ENCODE measurements around the gene RNF20. TPM values are rescaled to one million over a fixed set of nuclear protein-coding genes. Genes with fewer than 3 reads are reported as not detected.
A peak's percentile ranks its signal among the peaks of the same experiment; 100 is the strongest.
"Not testable (repeated sequence)": the region's sequence is repeated elsewhere in the genome, so short reads cannot be mapped to it uniquely, and the experiment has no call there.

Gene RNF20
- total RNA-seq, 6 experiments from 2014 or later: 38.3 to 43.9 (median 41.5) TPM

DNA sequence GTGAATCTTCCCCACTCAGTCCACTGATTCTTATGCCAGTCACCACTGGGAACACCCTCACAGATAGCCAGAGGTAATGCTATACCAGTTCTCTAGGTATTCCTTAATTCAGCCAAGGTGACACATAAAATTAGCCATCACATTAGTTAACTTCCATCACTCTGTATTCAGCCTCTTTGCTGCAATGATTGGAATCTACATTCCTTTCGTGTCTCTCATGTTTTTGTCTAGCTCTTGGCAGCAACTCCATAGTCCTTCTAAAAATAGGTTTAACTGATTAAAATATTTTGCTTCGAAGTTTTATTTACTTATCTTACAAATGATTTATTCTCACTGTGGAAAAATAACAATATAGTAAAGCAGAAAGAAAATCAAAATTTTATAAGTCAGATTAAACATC is 19.6 kb upstream of the RNF20 start:
- Mint-ChIP-seq H3K27me3 (ENCODE audit: insufficient read depth) (no peaks in the 10 kb centered on the region; the same call in 1 of the 2 replicates), H3K27ac (peak overlapping the region; percentile 3; the same call in 1 of the 2 replicates), H3K9me3 (no peaks in the 10 kb centered on the region), H3K4me3 (peak overlapping the region; percentile 30; the same call in 1 of the 2 replicates), H3K4me1 (ENCODE audit: low read depth) (peaks cover 51% of the 10 kb centered on the region), H3K36me3 (ENCODE audit: low read depth) (no peaks in the 10 kb centered on the region)
- TF ChIP-seq, protein P1, sequence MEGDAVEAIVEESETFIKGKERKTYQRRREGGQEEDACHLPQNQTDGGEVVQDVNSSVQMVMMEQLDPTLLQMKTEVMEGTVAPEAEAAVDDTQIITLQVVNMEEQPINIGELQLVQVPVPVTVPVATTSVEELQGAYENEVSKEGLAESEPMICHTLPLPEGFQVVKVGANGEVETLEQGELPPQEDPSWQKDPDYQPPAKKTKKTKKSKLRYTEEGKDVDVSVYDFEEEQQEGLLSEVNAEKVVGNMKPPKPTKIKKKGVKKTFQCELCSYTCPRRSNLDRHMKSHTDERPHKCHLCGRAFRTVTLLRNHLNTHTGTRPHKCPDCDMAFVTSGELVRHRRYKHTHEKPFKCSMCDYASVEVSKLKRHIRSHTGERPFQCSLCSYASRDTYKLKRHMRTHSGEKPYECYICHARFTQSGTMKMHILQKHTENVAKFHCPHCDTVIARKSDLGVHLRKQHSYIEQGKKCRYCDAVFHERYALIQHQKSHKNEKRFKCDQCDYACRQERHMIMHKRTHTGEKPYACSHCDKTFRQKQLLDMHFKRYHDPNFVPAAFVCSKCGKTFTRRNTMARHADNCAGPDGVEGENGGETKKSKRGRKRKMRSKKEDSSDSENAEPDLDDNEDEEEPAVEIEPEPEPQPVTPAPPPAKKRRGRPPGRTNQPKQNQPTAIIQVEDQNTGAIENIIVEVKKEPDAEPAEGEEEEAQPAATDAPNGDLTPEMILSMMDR (IDR thresholded peaks at IDR 0.05): no peak
- DNase-seq: peak; percentile 82

DNA sequence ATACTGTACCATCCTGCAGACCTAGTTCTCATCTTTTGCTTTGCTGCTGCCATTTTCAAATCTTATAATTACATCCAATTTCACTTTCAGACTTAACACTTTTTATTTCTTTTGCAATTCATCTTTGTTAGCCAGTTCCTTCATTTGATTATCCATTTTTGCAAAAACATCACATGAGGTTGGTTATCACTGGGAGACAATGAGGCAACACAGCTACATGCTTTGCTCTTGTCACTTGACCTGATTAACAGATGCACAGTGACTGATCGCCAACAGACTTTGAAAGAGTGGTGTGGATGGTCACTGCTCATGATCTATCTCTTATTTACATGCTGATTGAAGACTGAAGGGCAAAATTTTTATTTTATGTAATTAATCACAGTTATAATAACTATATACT is 17.0 kb upstream of the RNF20 start:
- no peaks in the 10 kb centered on the region for H3K9me3 Mint-ChIP-seq
- H3K27me3 Mint-ChIP-seq (ENCODE audit: insufficient read depth): peaks cover 2% of the 10 kb centered on the region
- TF ChIP-seq, protein P1 (IDR thresholded peaks at IDR 0.05): no peak
- H3K4me1 Mint-ChIP-seq (ENCODE audit: low read depth): peaks cover 37% of the 10 kb centered on the region
- H3K4me3 Mint-ChIP-seq: no peak overlapping the region
- H3K36me3 Mint-ChIP-seq (ENCODE audit: low read depth): no peaks in the 10 kb centered on the region
- H3K27ac Mint-ChIP-seq: no peak overlapping the region
- no peak for DNase-seq

DNA sequence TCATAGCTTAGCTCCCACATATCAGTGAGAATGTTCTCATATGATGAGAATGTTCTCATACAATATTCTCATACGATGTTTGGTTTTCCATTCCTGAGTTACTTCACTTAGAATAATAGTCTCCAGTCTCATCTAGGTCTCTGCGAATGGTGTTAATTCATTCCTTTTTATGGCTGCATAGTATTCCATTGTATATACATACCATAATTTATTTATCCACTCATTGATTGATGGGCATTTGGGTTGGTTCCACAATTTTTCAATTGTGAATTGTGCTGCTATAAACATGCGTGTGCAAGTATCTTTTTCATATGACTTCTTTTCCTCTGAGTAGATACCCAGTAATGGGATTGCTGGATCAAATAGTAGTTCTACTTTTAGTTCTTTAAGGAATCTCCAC is 15.2 kb upstream of the RNF20 start:
- H3K4me3 Mint-ChIP-seq; H3K9me3 Mint-ChIP-seq; H3K27me3 Mint-ChIP-seq (ENCODE audit: insufficient read depth); H3K36me3 Mint-ChIP-seq (ENCODE audit: low read depth); DNase-seq; H3K27ac Mint-ChIP-seq: not testable (repeated sequence)
- peaks cover 19% of the 10 kb centered on the region for H3K4me1 Mint-ChIP-seq (ENCODE audit: low read depth)

DNA sequence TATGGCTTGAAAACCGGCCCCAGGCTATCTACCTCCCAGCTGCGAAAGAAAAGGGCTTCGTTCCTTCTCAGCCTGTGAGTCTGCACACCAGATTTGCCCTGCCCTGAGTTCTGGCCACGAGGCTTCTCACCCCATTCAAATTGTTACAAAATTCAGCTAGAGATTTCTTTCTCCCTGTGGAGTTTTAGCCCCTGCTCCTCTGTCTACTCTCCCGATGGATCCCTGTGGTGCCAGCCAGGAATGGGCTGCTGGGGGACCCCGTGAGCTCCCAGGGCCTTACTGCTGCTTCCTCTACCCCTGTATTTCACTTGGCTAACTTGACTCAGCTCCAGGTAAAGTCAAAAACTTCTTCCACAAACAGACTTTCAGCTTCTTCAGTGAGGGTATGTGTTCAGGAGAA is 9.3 kb upstream of the RNF20 start:
- TF ChIP-seq, protein P1 (IDR thresholded peaks at IDR 0.05): no peak
- Mint-ChIP-seq H3K4me1 (ENCODE audit: low read depth) (peaks cover 16% of the 10 kb centered on the region), H3K27me3 (ENCODE audit: insufficient read depth) (peaks cover 2% of the 10 kb centered on the region; the same call in 1 of the 2 replicates), H3K36me3 (ENCODE audit: low read depth) (no peaks in the 10 kb centered on the region), H3K4me3 (no peak overlapping the region), H3K27ac (no peak overlapping the region), H3K9me3 (no peaks in the 10 kb centered on the region)
- no peak for DNase-seq

DNA sequence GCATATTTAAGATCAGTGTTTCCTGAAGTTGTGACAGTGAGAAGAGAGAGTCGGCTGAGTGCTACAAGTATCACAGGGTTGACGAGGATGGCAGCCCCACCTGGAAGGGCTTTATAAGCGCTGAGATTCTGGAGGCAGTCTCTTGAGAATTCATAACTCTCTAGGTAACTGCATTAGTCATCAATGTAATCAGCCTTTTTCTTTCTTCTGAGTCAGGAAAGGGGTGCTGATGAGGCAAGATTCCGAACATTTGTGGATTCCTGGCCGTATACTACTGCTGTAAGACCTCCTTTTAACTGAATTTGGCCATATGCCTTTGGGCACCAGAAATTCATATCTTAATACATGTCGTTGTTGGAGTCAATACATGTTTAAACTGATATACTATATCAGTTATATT is 6.6 kb upstream of the RNF20 start:
- Mint-ChIP-seq H3K27me3 (ENCODE audit: insufficient read depth) (no peaks in the 10 kb centered on the region), H3K4me1 (ENCODE audit: low read depth) (peaks cover 23% of the 10 kb centered on the region), H3K27ac (no peak overlapping the region), H3K4me3 (no peak overlapping the region), H3K36me3 (ENCODE audit: low read depth) (no peaks in the 10 kb centered on the region), H3K9me3 (no peaks in the 10 kb centered on the region)
- TF ChIP-seq, protein P1 (IDR thresholded peaks at IDR 0.05): no peak
- no peak for DNase-seq

DNA sequence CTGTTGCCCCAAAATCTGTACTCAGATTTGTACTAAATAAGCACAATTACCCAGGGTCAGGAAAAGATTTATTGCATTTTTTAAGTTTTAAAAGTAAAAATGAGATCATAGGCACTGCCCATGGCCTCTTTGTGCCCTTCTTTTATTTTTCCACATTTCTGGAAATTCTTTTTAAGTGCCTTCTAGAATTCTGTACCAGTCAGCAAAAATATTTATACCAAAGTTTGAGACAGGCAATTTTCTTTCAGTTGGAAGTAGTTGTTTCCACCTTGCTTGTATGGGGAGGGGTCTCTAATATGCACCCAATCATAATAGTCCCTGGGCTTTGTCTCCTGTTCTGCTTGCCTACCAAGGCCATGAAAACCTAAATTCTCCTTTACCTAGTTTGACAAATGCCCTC is 5.6 kb upstream of the RNF20 start:
- Mint-ChIP-seq H3K36me3 (ENCODE audit: low read depth) (no peaks in the 10 kb centered on the region), H3K27me3 (ENCODE audit: insufficient read depth) (no peaks in the 10 kb centered on the region), H3K4me3 (no peak overlapping the region), H3K4me1 (ENCODE audit: low read depth) (peaks cover 27% of the 10 kb centered on the region), H3K9me3 (no peaks in the 10 kb centered on the region), H3K27ac (no peak overlapping the region)
- TF ChIP-seq, protein P1 (IDR thresholded peaks at IDR 0.05): no peak
- DNase-seq: no peak
